Spleen (tissue), 11 donors: ENCODE results near the gene EML6. TPM values are rescaled to one million over a fixed set of nuclear protein-coding genes. Genes with fewer than 3 reads are reported as not detected.

Source experiments
- DNase-seq: peaks from one replicate; pipeline ENCODE4 v3.0.0-alpha.2; 2020
- H3K27ac ChIP-seq, 8 donors: fragments of 200-600 bp; sonication (generic) in 7 of 8; 1 replicate in 4 of 8; 2 replicates in 4 of 8; pipeline versions ENCODE4 v1.5.0 to v1.8.0; 2016 to 2021; ENCODE audit warnings: inconsistent platforms in 4 of 8, mild to moderate bottlenecking in 4 of 8, moderate library complexity in 1 of 8
- H3K27me3 ChIP-seq, 7 donors: fragments of 200-600 bp; sonication (generic) in 6 of 7; replicated peaks in 1 of 7; 1 replicate in 4 of 7; 2 replicates in 3 of 7; pipeline versions ENCODE4 v1.5.0 to v1.8.0; 2016 to 2021; ENCODE audit warnings: inconsistent platforms in 3 of 7, mild to moderate bottlenecking in 1 of 7
- H3K36me3 ChIP-seq, 6 donors: fragments of 200-600 bp; sonication (generic) in 5 of 6; 1 replicate in 4 of 6; 2 replicates in 2 of 6; pipeline versions ENCODE4 v1.5.0 to v1.8.0; 2016 to 2021; ENCODE audit warnings: inconsistent platforms in 2 of 6
- H3K4me1 ChIP-seq, 6 donors: fragments of 200-600 bp; sonication (generic) in 5 of 6; 1 replicate in 3 of 6; 2 replicates in 3 of 6; pipeline versions ENCODE4 v1.5.0 to v1.8.0; 2016 to 2021; ENCODE audit warnings: inconsistent platforms in 3 of 6
- H3K4me3 ChIP-seq, 8 donors: fragments of 200-600 bp; sonication (generic) in 7 of 8; 1 replicate in 4 of 8; 2 replicates in 4 of 8; pipeline versions ENCODE4 v1.5.0 to v1.8.0; 2016 to 2021; ENCODE audit warnings: inconsistent platforms in 4 of 8, mild to moderate bottlenecking in 4 of 8, moderate library complexity in 2 of 8
- H3K9me3 ChIP-seq, 8 donors: fragments of 200-600 bp; sonication (generic) in 7 of 8; 1 replicate in 4 of 8; 2 replicates in 4 of 8; pipeline versions ENCODE4 v1.5.0 to v1.8.0; 2016 to 2021; ENCODE audit warnings: inconsistent platforms in 4 of 8
- CTCF ChIP-seq, 11 experiments: fragments of 200-600 bp in 7 of 11; fragments of 450-650 bp in 4 of 11; sonication (generic) in 4 of 11; IDR thresholded peaks in 8 of 11; conservative IDR thresholded peaks in 3 of 11; 1 replicate in 7 of 11; 2 replicates in 4 of 11; pipeline versions ENCODE4 v1.4.0 to v1.8.0; 2016 to 2021; ENCODE audit warnings: antibody characterized with exemption in 11 of 11, inconsistent platforms in 4 of 11, mild to moderate bottlenecking in 1 of 11
- POLR2A ChIP-seq, 3 donors: fragments of 450-650 bp; IDR thresholded peaks; one replicate each; pipeline ENCODE4 v1.5.1; 2017; ENCODE audit warnings: antibody characterized with exemption in 3 of 3, mild to moderate bottlenecking in 1 of 3
- POLR2AphosphoS5 ChIP-seq, 3 donors: sonication (generic); formaldehyde crosslinking; IDR thresholded peaks; one replicate each; pipeline ENCODE4 v1.5.1; 2017; ENCODE audit warnings: antibody characterized with exemption in 3 of 3
- WGBS, 5 donors: extraction: QIAGEN DNeasy Blood & Tissue Kit in 3 of 5; methylation state at CpG; one replicate each; pipeline versions ENCODE4 v1.1.5 to v1.1.7; 2013 to 2018; 5-methylcytosine and 5-hydroxymethylcytosine counted together
- intact Hi-C: fragments of 100-400 bp; cut with DNase I; formaldehyde crosslinking; loops from one replicate; pipeline ENCODE4 v1.15.0; 2023; ENCODE audit warnings: low total_unique reads
- polyA plus RNA-seq, 3 donors: library from polyadenylated mRNA; stranded (reverse); fragments of 200-250 nt; gene quantifications; one replicate each; pipeline ENCODE4 v1.2.1, GENCODE V29; 2013
- total RNA-seq, 7 donors: library from RNA; depleted of rRNA in 3 of 7; stranded (reverse); fragments of >200 nt in 3 of 7; fragmentation: NEBNext Ultra II Directional in 4 of 7; extraction: Animal tissue kit (Norgen Biotek cat#: 25700) in 4 of 7; gene quantifications; one replicate each; pipeline versions ENCODE4 v1.1.0 to v1.2.1, GENCODE V29; 2016 to 2021
- donor health status: healthy with polysubstance abuse.
- donor health status: DM: no; HTN: no; CAD: no; lungs with moderate emphysema.
- donor health status: DM: no; HTN: no; CAD: no.
- donor health status: Bipolar disorder and iron deficiency.
- donor health status: healthy.
- donor health status: DM: no; HTN: no; CAD: no.
- donor health status: DM: yes; HTN: yes; CAD: no.

Gene EML6
- total and polyA plus RNA-seq, 10 donors, result 4.7 to 18.2 (median 7.6) TPM

DNA sequence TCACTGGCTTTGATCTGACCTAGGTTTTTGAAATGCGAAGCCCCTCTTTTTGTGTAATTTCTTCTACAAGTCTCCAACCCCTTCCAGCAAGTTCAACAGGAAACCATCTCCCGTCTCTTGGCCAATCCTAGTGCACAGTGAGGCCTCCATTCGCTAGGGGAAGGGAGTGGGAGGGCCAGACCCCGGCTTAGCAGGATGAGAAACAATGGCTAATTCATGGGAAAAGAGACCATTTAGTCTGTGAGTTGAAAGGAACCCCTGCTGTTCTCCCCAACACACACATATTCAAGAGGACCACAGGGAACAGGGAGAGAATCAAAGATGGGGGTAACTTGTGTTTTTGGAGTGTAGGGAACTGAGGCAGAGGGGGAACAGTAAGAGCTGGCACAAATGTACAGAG lies 243.8 kb downstream of the EML6 start:
- WGBS, 5 donors, result 75 to 92% (median 84%) methylated on average over 4 of the region's 4 CpGs
- Histone ChIP-seq H3K36me3 (peaks cover 0 to 66% (median 12%) of the 10 kb centered on the region in 6 donors), H3K27me3 (no peaks in the 10 kb centered on the region), H3K27ac (no peak overlapping the region), H3K4me3 (no peak overlapping the region), H3K9me3 (no peaks in the 10 kb centered on the region), H3K4me1 (peaks cover 0 to 19% (median 7%) of the 10 kb centered on the region in 6 donors)
- no peak for DNase-seq
- TF ChIP-seq CTCF (IDR thresholded peaks at IDR 0.05 in 8 of 11, conservative IDR thresholded peaks at IDR 0.05 in 3 of 11) (no peak), POLR2AphosphoS5 (IDR thresholded peaks at IDR 0.05) (no peak), POLR2A (IDR thresholded peaks at IDR 0.05) (no peak)
- intact Hi-C loops, result no loop called here

GRCh38 chr2:54967759-54968365 lies 244.4 kb downstream of the EML6 start:
- 94 to 97% (median 95%) methylated on average over 18 of the region's 18 CpGs for WGBS, 5 donors
- Histone ChIP-seq H3K9me3 (no peaks in the 10 kb centered on the region), H3K36me3 (peaks cover 0 to 72% (median 12%) of the 10 kb centered on the region in 6 donors), H3K4me3 (no peak overlapping the region), H3K27me3 (no peaks in the 10 kb centered on the region), H3K27ac (no peak overlapping the region), H3K4me1 (peaks cover 0 to 19% (median 7%) of the 10 kb centered on the region in 6 donors)
- TF ChIP-seq CTCF (IDR thresholded peaks at IDR 0.05 in 8 of 11, conservative IDR thresholded peaks at IDR 0.05 in 3 of 11) (no peak), POLR2A (IDR thresholded peaks at IDR 0.05) (no peak), POLR2AphosphoS5 (IDR thresholded peaks at IDR 0.05) (peak; percentile 33 to 53 (median 35))
- intact Hi-C loops, result no loop called here
- peak; percentile 51 for DNase-seq

- Histone ChIP-seq H3K9me3 (no peaks in the 10 kb centered on the region), H3K27ac (no peak overlapping the region), H3K27me3 (no peaks in the 10 kb centered on the region), H3K36me3 (peaks cover 0 to 81% (median 13%) of the 10 kb centered on the region in 6 donors), H3K4me1 (peaks cover 0 to 21% (median 7%) of the 10 kb centered on the region in 6 donors), H3K4me3 (no peak overlapping the region)
- WGBS, 5 donors, result 91 to 98% (median 94%) methylated on average over 9 to 10 of the region's 10 CpGs
- intact Hi-C loops, result no loop called here
- no peak for DNase-seq
- TF ChIP-seq POLR2AphosphoS5 (IDR thresholded peaks at IDR 0.05) (peak in 1 of 3 donors; percentile 5), POLR2A (IDR thresholded peaks at IDR 0.05) (no peak)
Measured at GRCh38 chr2:54968561-54969218, 245.2 kb downstream of the EML6 start.

GRCh38 chr2:54969295-54969939 lies 246.0 kb downstream of the EML6 start:
- Histone ChIP-seq H3K36me3 (peaks cover 0 to 88% (median 15%) of the 10 kb centered on the region in 6 donors), H3K27me3 (no peaks in the 10 kb centered on the region), H3K27ac (no peak overlapping the region), H3K4me1 (peaks cover 0 to 21% (median 7%) of the 10 kb centered on the region in 6 donors), H3K4me3 (no peak overlapping the region), H3K9me3 (no peaks in the 10 kb centered on the region)
- WGBS, 5 donors, result 71 to 97% (median 85%) methylated on average over 4 of the region's 4 CpGs
- DNase-seq, result no peak
- no peak for TF ChIP-seq CTCF (IDR thresholded peaks at IDR 0.05 in 8 of 11, conservative IDR thresholded peaks at IDR 0.05 in 3 of 11)
- no peak for TF ChIP-seq POLR2AphosphoS5 (IDR thresholded peaks at IDR 0.05)
- no peak for TF ChIP-seq POLR2A (IDR thresholded peaks at IDR 0.05)
- intact Hi-C loops, result no loop called here
